ENCODE results near the gene TBKBP1. TPM values are rescaled to one million over a fixed set of nuclear protein-coding genes. Genes with fewer than 3 reads are reported as not detected.

Gene TBKBP1
- total RNA-seq, 4 donors from 2014 or later, result 3.0 to 23.1 (median 5.2) TPM

- Histone ChIP-seq H3K27ac (no peak overlapping the region), H3K4me3 (no peak overlapping the region), H3K36me3 (peaks cover 0 to 98% (median 9%) of the 10 kb centered on the region in 3 donors), H3K27me3 (no peaks in the 10 kb centered on the region), H3K4me1 (no peaks in the 10 kb centered on the region), H3K9me3 (no peaks in the 10 kb centered on the region)
- DNase-seq, result no peak
- TF ChIP-seq POLR2A (IDR thresholded peaks at IDR 0.05) (no peak), CTCF (IDR thresholded peaks at IDR 0.05) (no peak)
Measured at GRCh38 chr17:47674499-47674898, 19.5 kb upstream of the TBKBP1 start.

- Histone ChIP-seq H3K9me3 (no peaks in the 10 kb centered on the region), H3K4me1 (no peaks in the 10 kb centered on the region), H3K27me3 (no peaks in the 10 kb centered on the region), H3K27ac (no peak overlapping the region), H3K4me3 (no peak overlapping the region), H3K36me3 (peaks cover 0 to 98% (median 9%) of the 10 kb centered on the region in 3 donors)
- TF ChIP-seq POLR2A (IDR thresholded peaks at IDR 0.05) (no peak), CTCF (IDR thresholded peaks at IDR 0.05) (no peak)
- DNase-seq, result no peak
Measured at GRCh38 chr17:47675380-47676198, 18.4 kb upstream of the TBKBP1 start.

GRCh38 chr17:47676199-47676472, 17.8 kb upstream of the TBKBP1 start:
- Histone ChIP-seq H3K4me1 (no peaks in the 10 kb centered on the region), H3K36me3 (peaks cover 0 to 98% (median 9%) of the 10 kb centered on the region in 3 donors), H3K27ac (no peak overlapping the region), H3K9me3 (no peaks in the 10 kb centered on the region), H3K4me3 (no peak overlapping the region), H3K27me3 (no peaks in the 10 kb centered on the region)
- no peak for DNase-seq
- no peak for TF ChIP-seq POLR2A (IDR thresholded peaks at IDR 0.05)
- TF ChIP-seq CTCF (IDR thresholded peaks at IDR 0.05), result no peak

GRCh38 chr17:47676510-47677165, 17.3 kb upstream of the TBKBP1 start:
- Histone ChIP-seq H3K9me3 (no peaks in the 10 kb centered on the region), H3K27ac (no peak overlapping the region), H3K36me3 (peaks cover 0 to 98% (median 9%) of the 10 kb centered on the region in 3 donors), H3K27me3 (no peaks in the 10 kb centered on the region), H3K4me1 (no peaks in the 10 kb centered on the region), H3K4me3 (no peak overlapping the region)
- TF ChIP-seq CTCF (IDR thresholded peaks at IDR 0.05) (no peak), POLR2A (IDR thresholded peaks at IDR 0.05) (no peak)
- no peak for DNase-seq

GRCh38 chr17:47678196-47678595, 15.8 kb upstream of the TBKBP1 start:
- no peak for DNase-seq
- Histone ChIP-seq H3K4me3 (no peak overlapping the region), H3K9me3 (no peaks in the 10 kb centered on the region), H3K4me1 (no peaks in the 10 kb centered on the region), H3K36me3 (peaks cover 0 to 96% (median 9%) of the 10 kb centered on the region in 3 donors), H3K27ac (no peak overlapping the region), H3K27me3 (no peaks in the 10 kb centered on the region)
- no peak for TF ChIP-seq CTCF (IDR thresholded peaks at IDR 0.05)
- no peak for TF ChIP-seq POLR2A (IDR thresholded peaks at IDR 0.05)

All from Peyer's patch (tissue), 4 donors.